ENCODE data around the gene QRICH1.

GRCh38 chr3:49019941-49020329, 73.9 kb downstream of the QRICH1 start:
- TF ChIP-seq, protein P1, sequence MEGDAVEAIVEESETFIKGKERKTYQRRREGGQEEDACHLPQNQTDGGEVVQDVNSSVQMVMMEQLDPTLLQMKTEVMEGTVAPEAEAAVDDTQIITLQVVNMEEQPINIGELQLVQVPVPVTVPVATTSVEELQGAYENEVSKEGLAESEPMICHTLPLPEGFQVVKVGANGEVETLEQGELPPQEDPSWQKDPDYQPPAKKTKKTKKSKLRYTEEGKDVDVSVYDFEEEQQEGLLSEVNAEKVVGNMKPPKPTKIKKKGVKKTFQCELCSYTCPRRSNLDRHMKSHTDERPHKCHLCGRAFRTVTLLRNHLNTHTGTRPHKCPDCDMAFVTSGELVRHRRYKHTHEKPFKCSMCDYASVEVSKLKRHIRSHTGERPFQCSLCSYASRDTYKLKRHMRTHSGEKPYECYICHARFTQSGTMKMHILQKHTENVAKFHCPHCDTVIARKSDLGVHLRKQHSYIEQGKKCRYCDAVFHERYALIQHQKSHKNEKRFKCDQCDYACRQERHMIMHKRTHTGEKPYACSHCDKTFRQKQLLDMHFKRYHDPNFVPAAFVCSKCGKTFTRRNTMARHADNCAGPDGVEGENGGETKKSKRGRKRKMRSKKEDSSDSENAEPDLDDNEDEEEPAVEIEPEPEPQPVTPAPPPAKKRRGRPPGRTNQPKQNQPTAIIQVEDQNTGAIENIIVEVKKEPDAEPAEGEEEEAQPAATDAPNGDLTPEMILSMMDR (conservative IDR thresholded peaks at IDR 0.05; ENCODE audit: low read depth, low read length) = no peak
- TF ChIP-seq EZH2 (IDR thresholded peaks at IDR 0.05; ENCODE audit: borderline replicate concordance, low read depth, low read length, poor library complexity, severe bottlenecking) = no peak
